Endothelial cell of umbilical vein (primary cell): Measurements from ENCODE around the gene NFIA. TPM values are rescaled to one million over a fixed set of nuclear protein-coding genes. Genes with fewer than 3 reads are reported as not detected.

Experiments
- BruUV-seq: library from RNA; stranded (reverse); fragments of 400-500 nt; replicated peaks from 2 replicates; lab custom pipeline; 2021; lab: Mats Ljungman, UMichigan
- CTCF ChIA-PET: fragments of 300-600, 350-600 bp; sonication (Branson Sonifier 250); formaldehyde crosslinking; loops from one replicate; lab custom pipeline; 2021; ENCODE audit warnings: antibody characterized with exemption, inconsistent platforms; lab: Charles Lee
- POLR2A ChIA-PET: fragments of 300-600, 350-600 bp; sonication (Branson Sonifier 250); formaldehyde crosslinking; loops from one replicate; lab custom pipeline; 2021; ENCODE audit warnings: antibody characterized with exemption, inconsistent platforms; lab: Charles Lee
- DNase-seq: peaks from one replicate; pipeline ENCODE4 v3.0.0-alpha.2; 2011; ENCODE audit warnings: low read depth, low spot score
- FAIRE-seq: peaks from 2 replicates; lab custom pipeline; 2011; peaks lifted over from hg19 to GRCh38; lab: Jason Lieb, UNC
- H2AFZ ChIP-seq: 2 replicates; pipeline ENCODE4 v1.6.0; 2012; ENCODE audit warnings: low read depth, low read length, control low read depth, inconsistent platforms
- H3K27ac ChIP-seq: 2 replicates; pipeline ENCODE4 v1.5.1; 2011; ENCODE audit warnings: low read depth, mild to moderate bottlenecking, control low read depth, low read length, moderate library complexity; ENCODE audit not compliant: insufficient read depth
- H3K27me3 ChIP-seq, 2 experiments: 2 replicates each; pipeline versions ENCODE4 v1.6.0 to v1.6.1; 2011; ENCODE audit warnings: low read length in 2 of 2, mixed read lengths in 1 of 2; ENCODE audit not compliant: control insufficient read depth in 2 of 2, insufficient read depth in 2 of 2
- H3K36me3 ChIP-seq, 2 experiments: 2 replicates in 1 of 2; 3 replicates in 1 of 2; pipeline ENCODE4 v1.5.1; 2011; ENCODE audit warnings: low read length in 2 of 2, mild to moderate bottlenecking in 1 of 2, moderate library complexity in 1 of 2; ENCODE audit not compliant: control insufficient read depth in 2 of 2, insufficient read depth in 2 of 2; ENCODE audit errors: extremely low read depth in 1 of 2
- H3K4me1 ChIP-seq: 3 replicates; pipeline ENCODE4 v1.5.1; 2011; ENCODE audit warnings: mild to moderate bottlenecking, low read length; ENCODE audit not compliant: control insufficient read depth, insufficient read depth; ENCODE audit errors: extremely low read depth
- H3K4me2 ChIP-seq: 2 replicates; pipeline ENCODE4 v1.6.1; 2011; ENCODE audit warnings: low read length, control low read depth, mixed read lengths; ENCODE audit not compliant: insufficient read depth
- H3K4me3 ChIP-seq, 3 experiments: fragments of 200-600 bp in 1 of 3; sonication (generic), shearing (Covaris generic) in 1 of 3; replicated peaks in 1 of 3; 2 replicates each; pipeline ENCODE4 v1.5.1; 2011 to 2016; ENCODE audit warnings: control low read depth in 3 of 3, low read length in 3 of 3, mild to moderate bottlenecking in 2 of 3, inconsistent platforms in 1 of 3, low read depth in 1 of 3, moderate library complexity in 1 of 3; ENCODE audit not compliant: insufficient read depth in 1 of 3
- H3K79me2 ChIP-seq: 2 replicates; pipeline ENCODE4 v1.6.0; 2012; ENCODE audit warnings: low read length, inconsistent platforms; ENCODE audit not compliant: control insufficient read depth, insufficient read depth
- H3K9ac ChIP-seq: replicated peaks from 2 replicates; pipeline ENCODE3; 2011; ENCODE audit warnings: low read length, control low read depth; ENCODE audit not compliant: insufficient read depth; ENCODE audit errors: extremely low read depth
- H3K9me1 ChIP-seq: replicated peaks from 3 replicates; pipeline ENCODE4 v1.6.0; 2011; ENCODE audit warnings: mild to moderate bottlenecking, low read length; ENCODE audit not compliant: control insufficient read depth, insufficient read depth; ENCODE audit errors: extremely low read depth
- H3K9me3 ChIP-seq: replicated peaks from 2 replicates; pipeline ENCODE4 v1.5.1; 2012; ENCODE audit warnings: low read length, inconsistent platforms; ENCODE audit not compliant: control insufficient read depth, insufficient read depth
- H4K20me1 ChIP-seq: replicated peaks from 2 replicates; pipeline ENCODE3; 2011; ENCODE audit warnings: mild to moderate bottlenecking, low read length; ENCODE audit not compliant: control insufficient read depth, insufficient read depth; ENCODE audit errors: extremely low read depth
- CTCF ChIP-seq, 2 donors: IDR thresholded peaks; 1 replicate in 1 of 2; 2 replicates in 1 of 2; pipeline ENCODE4 v1.5.1; 2011; ENCODE audit warnings: low read length in 2 of 2, mild to moderate bottlenecking in 2 of 2, moderate library complexity in 2 of 2, control low read depth in 1 of 2, inconsistent platforms in 1 of 2, low read depth in 1 of 2; ENCODE audit not compliant: insufficient read depth in 1 of 2; ENCODE audit errors: extremely low read depth in 1 of 2
- EZH2 ChIP-seq: IDR thresholded peaks from 2 replicates; pipeline ENCODE4 v1.6.1; 2012; ENCODE audit warnings: borderline replicate concordance, low read depth, mild to moderate bottlenecking, moderate library complexity, low read length, inconsistent platforms; ENCODE audit not compliant: severe bottlenecking
- FOS ChIP-seq: IDR thresholded peaks from 2 replicates; pipeline ENCODE4 v1.6.1; 2011; ENCODE audit warnings: mild to moderate bottlenecking, low read length, moderate library complexity, borderline replicate concordance; ENCODE audit not compliant: insufficient read depth
- GATA2 ChIP-seq: IDR thresholded peaks from 2 replicates; pipeline ENCODE4 v1.7.0; 2011; ENCODE audit warnings: low read depth, mild to moderate bottlenecking, moderate library complexity, mixed read lengths, low read length; ENCODE audit not compliant: insufficient read length, insufficient read depth
- JUN ChIP-seq: IDR thresholded peaks from 2 replicates; pipeline ENCODE4 v1.6.1; 2011; ENCODE audit warnings: borderline replicate concordance, low read depth; ENCODE audit not compliant: insufficient read length, insufficient read depth
- MAX ChIP-seq: IDR thresholded peaks from 2 replicates; pipeline ENCODE4 v1.6.1; 2011; ENCODE audit not compliant: insufficient read depth, insufficient read length
- MYC ChIP-seq: IDR thresholded peaks from one replicate; pipeline ENCODE4 v1.6.1; 2011; ENCODE audit warnings: mild to moderate bottlenecking, low read depth, low read length
- POLR2A ChIP-seq: IDR thresholded peaks from 2 replicates; pipeline ENCODE4 v1.6.1; 2012; ENCODE audit warnings: low read depth, mild to moderate bottlenecking, control low read depth, low read length
- POLR2AphosphoS5 ChIP-seq: IDR thresholded peaks from 2 replicates; pipeline ENCODE4 v1.6.1; 2012; ENCODE audit warnings: low read depth, mild to moderate bottlenecking, control low read depth, low read length, moderate library complexity; ENCODE audit not compliant: insufficient read depth
- dilution Hi-C: fragments of 300-500 bp; cut with MboI; formaldehyde crosslinking; loops from one replicate; pipeline ENCODE4 v1.15.0; 2019; ENCODE audit warnings: low sequenced_read_pairs; ENCODE audit not compliant: extremely low pct_ligation_motif_present
- intact Hi-C: fragments of 100-400 bp; cut with micrococcal nuclease; formaldehyde crosslinking; loops from one replicate; pipeline ENCODE4 v1.10.0; 2022
- polyA plus RNA-seq, 4 experiments: library from polyadenylated mRNA; depleted of rRNA in 3 of 4; stranded (reverse) in 3 of 4; unstranded in 1 of 4; fragments of >200 nt; gene quantifications; 2 replicates each; pipeline versions ENCODE4 v1.2.1 to v1.2.3, GENCODE V29; 2011 to 2012; ENCODE audit warnings: missing spikeins in 1 of 4
- total RNA-seq: library from RNA; stranded (reverse); gene quantifications from 2 replicates; pipeline ENCODE4 v1.2.3, GENCODE V29; 2021

The NFIA gene
- total and polyA plus RNA-seq, 2 donors (not counting 3 experiments of a cell fraction or from before 2014, with no cell fraction given), result 25.5 to 47.0 TPM

- Histone ChIP-seq H3K4me1 (no peaks in the 10 kb centered on the region), H3K27me3 (no peaks in the 10 kb centered on the region), H3K79me2 (no peaks in the 10 kb centered on the region), H3K9ac (no peak overlapping the region), H2AFZ (no peak overlapping the region), H3K27ac (no peak overlapping the region), H3K9me3 (no peaks in the 10 kb centered on the region), H3K36me3 (no peaks in the 10 kb centered on the region), H3K4me2 (no peak overlapping the region), H4K20me1 (no peaks in the 10 kb centered on the region), H3K9me1 (no peaks in the 10 kb centered on the region), H3K4me3 (no peak overlapping the region)
- dilution Hi-C loops, result no loop called here
- ChIA-PET POLR2A (no interaction called here), CTCF (no interaction called here)
- TF ChIP-seq GATA2, result no peak
- no peak for TF ChIP-seq CTCF (IDR thresholded peaks at IDR 0.05; ENCODE audit: extremely low read depth in 1 of 2, insufficient read depth in 1 of 2, low read depth in 1 of 2, low read length in 2 of 2)
- TF ChIP-seq POLR2AphosphoS5, result no peak
- TF ChIP-seq MYC, result no peak
- no TSS peak for BruUV-seq
- no peak for DNase-seq
- intact Hi-C loops, result no loop called here
- no peak for FAIRE-seq
Measured at GRCh38 chr1:61462628-61463027, 380.3 kb downstream of the NFIA start.

- Histone ChIP-seq H3K9me3 (no peaks in the 10 kb centered on the region), H3K9ac (no peak overlapping the region), H3K4me2 (no peak overlapping the region), H3K27ac (no peak overlapping the region), H3K36me3 (no peaks in the 10 kb centered on the region), H2AFZ (no peak overlapping the region), H3K4me3 (no peak overlapping the region), H3K4me1 (no peaks in the 10 kb centered on the region), H3K9me1 (no peaks in the 10 kb centered on the region), H3K79me2 (no peaks in the 10 kb centered on the region), H3K27me3 (no peaks in the 10 kb centered on the region), H4K20me1 (no peaks in the 10 kb centered on the region)
- intact Hi-C loops (no loop called here), dilution Hi-C loops (no loop called here)
- TF ChIP-seq FOS (no peak), POLR2A (no peak), MAX (no peak), MYC (no peak), CTCF (IDR thresholded peaks at IDR 0.05; ENCODE audit: extremely low read depth in 1 of 2, insufficient read depth in 1 of 2, low read depth in 1 of 2, low read length in 2 of 2) (no peak), GATA2 (no peak), EZH2 (no peak), POLR2AphosphoS5 (no peak), JUN (no peak)
- FAIRE-seq (no peak), DNase-seq (no peak)
- ChIA-PET POLR2A (no interaction called here), CTCF (interaction anchor here (0.6 kb wide), 1 partner anchor 206 kb away, joined by 3 read pairs; no protein-coding TSS in a partner anchor)
- no TSS peak for BruUV-seq
Measured at GRCh38 chr1:61463220-61463619, 380.9 kb downstream of the NFIA start.
